Activated T-helper 1 cell treated with Interleukin-2 at 50 U/mL for 16 hours (primary cell): ENCODE measurements around the gene ELOVL6.
"Not testable (repeated sequence)": the region's sequence is repeated elsewhere in the genome, so short reads cannot be mapped to it uniquely, and the experiment has no call there.

ENCODE experiments used
- DNase-seq: peaks from one replicate; pipeline ENCODE4 v3.0.0-alpha.2; 2020; ENCODE audit warnings: low read depth

Gene ELOVL6, protein sequence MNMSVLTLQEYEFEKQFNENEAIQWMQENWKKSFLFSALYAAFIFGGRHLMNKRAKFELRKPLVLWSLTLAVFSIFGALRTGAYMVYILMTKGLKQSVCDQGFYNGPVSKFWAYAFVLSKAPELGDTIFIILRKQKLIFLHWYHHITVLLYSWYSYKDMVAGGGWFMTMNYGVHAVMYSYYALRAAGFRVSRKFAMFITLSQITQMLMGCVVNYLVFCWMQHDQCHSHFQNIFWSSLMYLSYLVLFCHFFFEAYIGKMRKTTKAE

DNA sequence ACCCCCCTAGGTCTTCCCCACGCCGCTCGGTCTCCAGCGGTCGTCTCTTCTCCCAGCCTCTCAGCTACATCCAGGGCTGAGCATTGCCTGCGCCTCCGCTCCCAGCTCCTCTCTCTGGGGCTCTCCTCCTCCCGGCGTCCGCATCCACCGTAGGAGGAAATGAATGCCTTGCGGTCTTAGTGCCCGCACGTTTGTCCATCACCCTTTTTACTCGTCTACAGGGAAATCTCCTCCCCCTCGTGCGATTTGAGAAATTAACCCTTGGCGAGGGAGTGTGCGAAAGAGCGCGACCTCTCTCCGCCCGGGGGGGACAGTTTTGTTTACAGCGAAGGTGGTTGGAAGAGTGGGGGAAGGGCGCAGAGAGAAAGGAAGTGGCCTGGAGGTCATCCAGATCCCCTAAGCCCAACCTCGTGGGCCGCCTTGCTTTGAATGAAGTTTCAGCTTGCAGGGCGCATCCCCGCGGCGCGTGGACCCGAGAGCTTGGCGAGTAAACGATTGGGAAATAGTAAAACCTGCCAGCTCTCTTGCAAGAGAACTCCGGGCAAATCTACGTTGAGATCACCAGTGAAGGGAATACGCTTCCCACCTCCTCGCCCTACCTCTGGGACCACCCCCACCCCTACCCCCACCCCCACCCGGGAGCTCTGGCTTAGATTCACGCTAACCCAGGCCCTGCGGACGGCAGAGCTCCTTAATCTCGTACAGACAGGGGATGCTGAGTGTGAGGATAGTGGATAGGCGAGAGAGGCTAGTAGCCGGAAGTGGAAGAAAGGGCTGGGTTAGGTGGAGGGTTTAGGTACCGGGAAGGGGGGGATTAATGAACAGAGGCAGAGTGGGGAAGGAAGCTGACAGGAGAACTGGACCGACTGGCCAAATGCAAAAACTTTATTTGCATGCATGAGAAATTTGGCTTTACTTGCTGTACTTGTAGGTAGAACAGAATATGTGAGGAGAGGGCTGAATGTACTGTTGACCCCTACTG is at the start of gene ELOVL6:
Gene ELOVL6, minus strand, starts transcription at position 181 of the 982 bp plus-strand sequence. CDS start 280 bp downstream, outside the sequence.
- peak; percentile 1 for DNase-seq

DNA sequence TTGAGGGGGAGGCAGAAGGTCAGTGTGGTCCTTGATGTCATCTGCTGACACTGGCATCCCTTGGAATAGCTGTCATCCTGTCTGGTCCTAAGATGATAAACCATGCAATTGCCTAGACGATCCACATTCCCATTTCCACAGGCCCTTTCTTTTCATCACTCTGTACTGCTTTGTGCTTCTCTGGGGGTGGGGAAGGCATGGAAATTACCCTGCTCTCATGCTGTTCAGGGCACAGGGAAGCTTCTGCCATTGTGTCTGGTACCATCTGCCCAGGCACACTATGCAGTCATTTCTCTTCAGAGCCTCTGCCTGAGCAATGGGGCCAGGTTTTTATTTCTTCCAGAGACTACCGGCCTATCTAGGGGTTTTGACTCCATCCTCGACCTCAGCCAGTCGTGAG is 49.7 kb upstream of the ELOVL6 start:
- DNase-seq = no peak

GRCh38 chr4:110247591-110247990 is 49.2 kb upstream of the ELOVL6 start:
- DNase-seq = no peak

- no peak for DNase-seq
These were observed 47.2 kb upstream of the ELOVL6 start for GRCh38 chr4:110245577-110245976.

DNA sequence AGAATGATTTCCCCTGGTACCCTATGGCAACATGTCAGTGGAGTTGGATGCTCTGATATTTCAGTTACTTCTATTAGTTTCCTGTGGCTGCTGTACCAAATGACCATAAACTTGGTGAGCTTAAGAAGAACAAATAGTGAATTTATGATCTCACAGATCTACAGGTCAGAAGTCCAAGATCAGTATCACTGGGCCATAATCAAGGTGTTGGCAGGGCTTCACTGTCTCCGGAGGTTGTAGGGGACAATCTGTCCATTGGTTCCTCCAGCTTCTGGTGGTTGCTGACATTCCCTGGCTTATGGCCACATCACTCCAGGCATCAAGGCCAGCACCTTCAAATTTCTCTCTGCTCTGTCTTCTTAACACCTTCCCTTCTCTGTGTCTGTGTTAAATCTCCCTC is 37.9 kb upstream of the ELOVL6 start:
- no peak for DNase-seq

GRCh38 chr4:110233581-110233980 is 35.2 kb upstream of the ELOVL6 start:
- DNase-seq = not testable (repeated sequence)

DNA sequence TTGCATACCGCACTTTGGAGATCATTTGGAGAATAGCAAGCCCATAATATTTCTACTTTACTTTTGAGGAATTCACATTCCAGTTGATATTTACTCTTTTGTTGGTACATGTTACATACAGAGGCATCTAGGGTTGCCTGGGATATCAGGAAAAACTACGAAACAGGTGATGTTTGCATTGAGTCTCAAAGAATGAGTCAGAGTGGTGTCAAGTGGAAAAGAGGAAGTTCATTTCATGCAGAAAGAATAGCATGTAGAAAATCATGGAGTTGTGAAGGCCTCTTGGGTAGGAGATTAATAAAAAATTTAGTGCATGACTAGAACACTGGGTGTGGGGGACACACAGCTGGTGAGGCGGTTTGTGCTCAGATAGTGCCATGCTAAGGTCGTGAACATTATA is 33.5 kb upstream of the ELOVL6 start:
- no peak for DNase-seq

- no peak for DNase-seq
These were observed 30.9 kb upstream of the ELOVL6 start for GRCh38 chr4:110229266-110229665.

GRCh38 chr4:110224812-110225211 is 26.4 kb upstream of the ELOVL6 start:
- no peak for DNase-seq

DNA sequence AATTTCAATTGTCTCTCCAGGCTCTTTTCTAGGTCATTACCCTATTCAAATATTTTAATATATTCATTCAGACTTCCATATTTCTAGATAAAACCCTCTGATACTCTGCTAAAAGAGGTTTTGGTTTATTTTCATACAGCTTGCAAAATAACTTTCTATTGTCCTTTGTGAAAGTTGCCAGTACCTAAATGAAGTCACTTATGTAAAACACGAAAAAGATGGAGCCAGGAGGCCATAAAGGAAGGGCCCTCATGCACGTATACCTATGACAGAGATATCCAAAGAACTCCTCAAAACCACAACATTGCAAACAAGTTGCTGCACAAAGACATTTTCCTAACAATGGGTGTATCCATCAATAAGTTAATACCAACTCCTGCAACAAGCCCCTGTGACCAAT is 25.7 kb upstream of the ELOVL6 start:
- no peak for DNase-seq

- DNase-seq = not testable (repeated sequence)
These were observed 20.5 kb upstream of the ELOVL6 start for GRCh38 chr4:110218935-110219334.

- DNase-seq = not testable (repeated sequence)
These were observed 18.8 kb upstream of the ELOVL6 start for GRCh38 chr4:110217181-110217580.

- no peak for DNase-seq
These were observed 17.7 kb upstream of the ELOVL6 start for GRCh38 chr4:110216129-110216528.

- no peak for DNase-seq
These were observed 13.3 kb upstream of the ELOVL6 start for GRCh38 chr4:110211770-110212061.

DNA sequence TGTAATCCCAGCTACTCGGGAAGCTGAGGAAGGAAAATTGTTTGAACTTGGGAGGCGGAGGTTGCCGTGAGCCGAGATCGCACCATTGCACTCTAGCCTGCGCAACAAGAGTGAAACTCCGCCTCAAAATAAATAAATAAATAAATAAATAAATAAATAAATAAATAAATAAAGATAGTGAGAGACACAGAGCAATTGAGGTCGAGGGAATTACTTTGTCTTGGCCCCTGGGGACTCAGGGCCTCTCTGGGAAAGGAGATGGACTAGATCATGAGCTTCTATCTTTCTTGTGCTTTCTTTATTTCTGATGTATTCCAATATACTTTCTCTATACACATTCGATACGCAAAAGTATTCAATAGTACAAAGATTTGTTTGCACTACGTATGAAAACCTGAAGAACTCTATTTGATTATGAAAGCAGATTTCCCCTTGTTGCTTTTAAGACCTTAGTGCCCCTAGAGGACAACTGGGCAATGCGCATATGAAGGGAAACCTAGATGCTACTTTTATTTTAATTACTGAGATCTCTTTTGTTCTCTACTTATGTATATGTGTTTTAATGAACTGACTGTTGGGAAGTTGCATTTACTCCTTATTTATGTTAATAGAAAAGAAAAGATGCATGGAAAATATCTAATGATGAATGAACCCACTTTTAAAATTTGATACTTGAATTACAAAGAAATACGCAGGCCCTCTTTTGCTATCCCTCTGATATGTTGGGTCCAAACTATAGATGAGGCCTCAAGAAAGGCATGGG is 12.8 kb upstream of the ELOVL6 start:
- no peak for DNase-seq

DNA sequence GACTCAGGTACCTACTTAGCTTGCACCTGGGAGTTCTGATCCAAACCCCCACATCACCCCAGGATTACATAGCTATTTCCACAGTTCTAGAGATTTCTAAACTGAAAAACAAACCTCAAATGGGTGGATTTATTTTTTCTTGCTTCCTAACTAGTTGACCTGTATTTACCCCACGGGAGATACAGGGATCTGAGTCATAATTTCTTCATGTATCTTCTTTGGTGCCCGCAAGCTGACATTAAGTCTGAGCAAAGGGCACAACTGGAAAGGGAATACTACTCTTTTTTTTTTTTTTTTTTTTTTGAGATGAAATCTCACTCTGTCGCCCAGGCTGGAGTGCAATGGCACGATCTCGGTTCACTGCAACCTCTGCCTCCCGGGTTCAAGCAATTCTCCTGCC is 10.0 kb upstream of the ELOVL6 start:
- DNase-seq = no peak

GRCh38 chr4:110207233-110207632 is 8.8 kb upstream of the ELOVL6 start:
- DNase-seq = no peak

DNA sequence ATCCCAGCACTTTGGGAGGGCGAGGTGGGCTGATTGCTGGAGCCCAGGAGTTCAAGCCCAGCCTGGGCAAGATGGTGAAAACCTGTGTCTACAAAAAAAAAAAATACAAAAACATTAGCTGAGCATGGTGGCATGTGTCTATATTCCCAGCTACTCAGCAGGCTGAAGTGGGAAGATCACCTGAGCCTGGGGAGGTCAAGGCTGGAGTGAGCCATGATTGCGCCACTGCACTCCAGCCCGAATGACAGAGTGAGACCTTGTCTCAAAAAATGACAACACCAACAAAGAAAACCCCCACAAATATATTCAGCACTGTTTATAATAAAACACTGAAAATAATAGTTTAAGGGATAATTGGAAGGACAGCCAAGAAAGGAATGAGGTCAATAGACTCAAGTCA is 3.6 kb upstream of the ELOVL6 start:
- no peak for DNase-seq

GRCh38 chr4:110201502-110201901 is 3.1 kb upstream of the ELOVL6 start:
- DNase-seq = no peak

DNA sequence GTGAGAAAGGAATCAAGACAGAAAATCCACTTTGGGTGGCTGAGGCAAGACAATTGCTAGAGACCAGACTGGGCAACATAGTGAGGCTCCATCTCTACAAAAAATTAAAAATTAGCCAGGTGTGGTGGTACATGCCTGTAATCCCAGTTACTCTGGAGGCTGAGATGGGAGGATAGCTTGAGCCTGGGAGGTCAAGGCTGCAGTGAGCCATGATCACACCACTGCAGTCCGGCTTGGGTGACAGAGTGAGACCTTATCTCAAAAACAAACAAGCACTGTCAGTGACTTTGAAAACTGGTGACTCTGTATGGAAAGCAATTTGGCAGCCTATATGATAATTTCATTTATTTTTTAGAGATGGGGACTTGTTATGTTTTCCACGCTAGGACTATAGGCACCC is 2.3 kb upstream of the ELOVL6 start:
- no peak for DNase-seq

- no peak for DNase-seq
These were observed 373 bp downstream of the ELOVL6 start for GRCh38 chr4:110198049-110198434.

GRCh38 chr4:110197529-110198042 is 829 bp downstream of the ELOVL6 start:
- DNase-seq = peak; percentile 5
